Fibroblast of lung (primary cell): Measurements from ENCODE around the gene KIF1C. TPM values are rescaled to one million over a fixed set of nuclear protein-coding genes. Genes with fewer than 3 reads are reported as not detected.

ENCODE experiments used
- DNase-seq, 2 donors: peaks; one replicate each; pipeline versions ENCODE4 v3.0.0 to v3.0.0-alpha.2; 2010; ENCODE audit warnings: low read depth in 2 of 2
- H2AFZ ChIP-seq: 2 replicates; pipeline ENCODE4 v1.5.1; 2012; ENCODE audit warnings: low read length, control low read depth, inconsistent platforms
- H3K27ac ChIP-seq: 2 replicates; pipeline ENCODE4 v1.5.1; 2011; ENCODE audit warnings: low read length, control low read depth; ENCODE audit not compliant: insufficient read depth
- H3K27me3 ChIP-seq: 2 replicates; pipeline ENCODE4 v1.5.1; 2011; ENCODE audit warnings: mild to moderate bottlenecking, low read length; ENCODE audit not compliant: control insufficient read depth, insufficient read depth
- H3K36me3 ChIP-seq: 2 replicates; pipeline ENCODE4 v1.5.1; 2011; ENCODE audit warnings: low read length; ENCODE audit not compliant: control insufficient read depth, insufficient read depth
- H3K4me1 ChIP-seq: 2 replicates; pipeline ENCODE4 v1.5.1; 2011; ENCODE audit warnings: low read length; ENCODE audit not compliant: control insufficient read depth, insufficient read depth; ENCODE audit errors: extremely low read depth
- H3K4me2 ChIP-seq: 2 replicates; pipeline ENCODE4 v1.5.1; 2011; ENCODE audit warnings: low read length, control low read depth; ENCODE audit not compliant: insufficient read depth; ENCODE audit errors: extremely low read depth
- H3K4me3 ChIP-seq, 4 experiments: fragments of 200-600 bp in 1 of 4; sonication (generic) in 1 of 4; replicated peaks in 1 of 4; 2 replicates each; pipeline ENCODE4 v1.5.1; 2011 to 2016; ENCODE audit warnings: low read length in 4 of 4, low read depth in 3 of 4, mild to moderate bottlenecking in 3 of 4, control low read depth in 2 of 4, inconsistent platforms in 1 of 4, mixed read lengths in 1 of 4; ENCODE audit not compliant: insufficient read depth in 1 of 4; ENCODE audit errors: control extremely low read depth in 1 of 4
- H3K79me2 ChIP-seq: 2 replicates; pipeline ENCODE4 v1.5.1; 2012; ENCODE audit warnings: mild to moderate bottlenecking, low read length, inconsistent platforms; ENCODE audit not compliant: control insufficient read depth, insufficient read depth
- H3K9ac ChIP-seq: 2 replicates; pipeline ENCODE4 v1.5.1; 2011; ENCODE audit warnings: mild to moderate bottlenecking, low read length, control low read depth; ENCODE audit not compliant: insufficient read depth
- H3K9me3 ChIP-seq: 2 replicates; pipeline ENCODE4 v1.5.1; 2012; ENCODE audit warnings: low read depth, low read length; ENCODE audit not compliant: control insufficient read depth, insufficient read depth
- H4K20me1 ChIP-seq: 2 replicates; pipeline ENCODE4 v1.5.1; 2011; ENCODE audit warnings: low read length; ENCODE audit not compliant: control insufficient read depth, insufficient read depth; ENCODE audit errors: extremely low read depth
- CTCF ChIP-seq, 2 donors: IDR thresholded peaks in 1 of 2; conservative IDR thresholded peaks in 1 of 2; 1 replicate in 1 of 2; 2 replicates in 1 of 2; pipeline ENCODE4 v1.5.1; 2011 to 2012; ENCODE audit warnings: low read length in 2 of 2, control low read depth in 1 of 2, inconsistent platforms in 1 of 2, low read depth in 1 of 2, mild to moderate bottlenecking in 1 of 2
- EZH2 ChIP-seq: IDR thresholded peaks from 2 replicates; pipeline ENCODE4 v1.5.1; 2012; ENCODE audit warnings: low read length, control low read depth, mild to moderate bottlenecking; ENCODE audit errors: missing control alignments
- polyA plus RNA-seq, 2 donors: library from polyadenylated mRNA; depleted of rRNA in 1 of 2; stranded (reverse) in 1 of 2; unstranded in 1 of 2; fragments of >200 nt; gene quantifications; 2 replicates each; pipeline ENCODE4 v1.2.1, GENCODE V29; 2011 to 2012; ENCODE audit warnings: missing spikeins in 1 of 2
- total RNA-seq: library from RNA; depleted of rRNA; stranded (reverse); fragments of >200 nt; gene quantifications from 2 replicates; pipeline ENCODE4 v1.2.1, GENCODE V29; 2014

The KIF1C gene
- total and polyA plus RNA-seq, 2 donors (not counting 1 experiment from before 2014, with no cell fraction given), result 70.5 to 86.0 TPM

GRCh38 chr17:4974115-4974670, 23.6 kb upstream of the KIF1C start:
- H3K9ac ChIP-seq, result no peak overlapping the region
- H4K20me1 ChIP-seq, result no peaks in the 10 kb centered on the region
- H2AFZ ChIP-seq, result no peak overlapping the region
- no peak for TF ChIP-seq EZH2
- no peak for TF ChIP-seq CTCF (conservative IDR thresholded peaks at IDR 0.05 in 1 of 2, IDR thresholded peaks at IDR 0.05 in 1 of 2; ENCODE audit: low read depth in 1 of 2, low read length in 2 of 2)
- no peak overlapping the region for H3K4me3 ChIP-seq
- H3K4me1 ChIP-seq, result peaks cover 12% of the 10 kb centered on the region
- H3K36me3 ChIP-seq, result peaks cover 24% of the 10 kb centered on the region
- no peak overlapping the region for H3K4me2 ChIP-seq
- peaks cover 2% of the 10 kb centered on the region for H3K79me2 ChIP-seq
- H3K27me3 ChIP-seq, result no peaks in the 10 kb centered on the region
- H3K9me3 ChIP-seq, result no peaks in the 10 kb centered on the region
- DNase-seq, result no peak
- no peak overlapping the region for H3K27ac ChIP-seq

DNA sequence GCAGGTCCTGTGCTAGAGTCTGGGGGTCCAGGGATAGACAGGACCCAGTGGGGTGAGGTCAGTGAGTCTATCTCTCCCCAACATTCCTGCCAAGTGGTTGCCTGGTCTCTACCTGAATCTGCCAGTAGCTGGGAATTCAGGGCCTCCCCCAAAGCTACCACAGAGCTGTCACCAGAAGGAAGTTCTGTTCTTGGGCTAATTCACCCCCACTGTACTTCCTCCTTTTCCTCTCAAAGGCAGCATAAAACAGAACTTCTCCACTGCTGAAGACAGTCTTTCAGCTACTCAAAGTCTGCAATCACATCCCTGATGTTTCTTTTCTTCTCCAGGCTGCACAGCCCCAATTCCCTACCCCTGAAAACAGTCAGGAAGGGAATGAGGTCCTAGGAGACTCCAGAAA, 19.0 kb upstream of the KIF1C start:
- no peak overlapping the region for H3K9ac ChIP-seq
- no peak for DNase-seq
- no peak for TF ChIP-seq EZH2
- no peak for TF ChIP-seq CTCF (conservative IDR thresholded peaks at IDR 0.05 in 1 of 2, IDR thresholded peaks at IDR 0.05 in 1 of 2; ENCODE audit: low read depth in 1 of 2, low read length in 2 of 2)
- H3K4me1 ChIP-seq, result no peaks in the 10 kb centered on the region
- no peak overlapping the region for H3K4me2 ChIP-seq
- no peaks in the 10 kb centered on the region for H3K27me3 ChIP-seq
- no peak overlapping the region for H3K4me3 ChIP-seq
- H3K79me2 ChIP-seq, result no peaks in the 10 kb centered on the region
- no peak overlapping the region for H3K27ac ChIP-seq
- H3K36me3 ChIP-seq, result peaks cover 22% of the 10 kb centered on the region
- H4K20me1 ChIP-seq, result no peaks in the 10 kb centered on the region
- H3K9me3 ChIP-seq, result no peaks in the 10 kb centered on the region
- no peak overlapping the region for H2AFZ ChIP-seq

- H3K36me3 ChIP-seq, result peaks cover 24% of the 10 kb centered on the region
- H3K9me3 ChIP-seq, result no peaks in the 10 kb centered on the region
- H4K20me1 ChIP-seq, result no peaks in the 10 kb centered on the region
- no peak overlapping the region for H3K9ac ChIP-seq
- peak; percentile 63 to 75 for TF ChIP-seq CTCF (conservative IDR thresholded peaks at IDR 0.05 in 1 of 2, IDR thresholded peaks at IDR 0.05 in 1 of 2; ENCODE audit: low read depth in 1 of 2, low read length in 2 of 2)
- TF ChIP-seq EZH2, result no peak
- H3K4me2 ChIP-seq, result no peak overlapping the region
- H3K4me3 ChIP-seq, result no peak overlapping the region
- no peaks in the 10 kb centered on the region for H3K27me3 ChIP-seq
- no peak overlapping the region for H3K27ac ChIP-seq
- no peaks in the 10 kb centered on the region for H3K4me1 ChIP-seq
- DNase-seq, result peak; percentile 40 to 62
- no peaks in the 10 kb centered on the region for H3K79me2 ChIP-seq
- H2AFZ ChIP-seq, result no peak overlapping the region
Measured at GRCh38 chr17:4980644-4981216, 17.0 kb upstream of the KIF1C start.
